Mesenteric fat pad (tissue), 1 donor: ENCODE data around the gene FAM83C. TPM values are rescaled to one million over a fixed set of nuclear protein-coding genes. Genes with fewer than 3 reads are reported as not detected.
"Not testable (repeated sequence)": the region's sequence is repeated elsewhere in the genome, so short reads cannot be mapped to it uniquely, and the experiment has no call there.

Experiments
- DNase-seq: peaks from one replicate; pipeline ENCODE4 v3.0.0-alpha.2; 2020; ENCODE audit warnings: low spot score
- total RNA-seq: library from RNA; stranded (reverse); fragmentation: NEBNext Ultra II Directional; extraction: Animal tissue kit (Norgen Biotek cat#: 25700); gene quantifications from one replicate; pipeline ENCODE4 v1.2.1, GENCODE V29; 2021
- donor health status: DM: yes; HTN: yes; CAD: no.

FAM83C gene
- total RNA-seq, 1 donor from 2014 or later: not detected

GRCh38 chr20:35267092-35267491 is 25.1 kb downstream of the FAM83C start:
- no peak for DNase-seq

GRCh38 chr20:35264755-35265154 is 27.5 kb downstream of the FAM83C start:
- DNase-seq: no peak

GRCh38 chr20:35263532-35264341 is 28.5 kb downstream of the FAM83C start:
- DNase-seq: no peak

GRCh38 chr20:35262731-35263531 is 29.3 kb downstream of the FAM83C start:
- not testable (repeated sequence) for DNase-seq

- not testable (repeated sequence) for DNase-seq
Measured at GRCh38 chr20:35262321-35262720, 29.9 kb downstream of the FAM83C start.

GRCh38 chr20:35260426-35260825 is 31.8 kb downstream of the FAM83C start:
- DNase-seq: no peak

GRCh38 chr20:35257175-35257909 is 34.9 kb downstream of the FAM83C start:
- no peak for DNase-seq

GRCh38 chr20:35254448-35254999 is 37.7 kb downstream of the FAM83C start:
- DNase-seq: no peak

- no peak for DNase-seq
Measured at GRCh38 chr20:35253010-35253409, 39.2 kb downstream of the FAM83C start.

GRCh38 chr20:35252598-35252997 is 39.6 kb downstream of the FAM83C start:
- DNase-seq: not testable (repeated sequence)

- no peak for DNase-seq
Measured at GRCh38 chr20:35252037-35252461, 40.2 kb downstream of the FAM83C start.

GRCh38 chr20:35251613-35251940 is 40.6 kb downstream of the FAM83C start:
- no peak for DNase-seq

GRCh38 chr20:35248641-35249475 is 43.4 kb downstream of the FAM83C start:
- DNase-seq: no peak

- no peak for DNase-seq
Measured at GRCh38 chr20:35246723-35247122, 45.5 kb downstream of the FAM83C start.

- DNase-seq: no peak
Measured at GRCh38 chr20:35243986-35244385, 48.2 kb downstream of the FAM83C start.

- no peak for DNase-seq
Measured at GRCh38 chr20:35243317-35243716, 48.9 kb downstream of the FAM83C start.

GRCh38 chr20:35240811-35241293 is 51.4 kb downstream of the FAM83C start:
- no peak for DNase-seq

GRCh38 chr20:35240083-35240810 is 52.0 kb downstream of the FAM83C start:
- DNase-seq: no peak

- no peak for DNase-seq
Measured at GRCh38 chr20:35238735-35239134, 53.5 kb downstream of the FAM83C start.

- DNase-seq: no peak
Measured at GRCh38 chr20:35238170-35238569, 54.1 kb downstream of the FAM83C start.
